GM19372 (cell line): ENCODE measurements around the gene NFE2L2.
"Not testable (repeated sequence)": the region's sequence is repeated elsewhere in the genome, so short reads cannot be mapped to it uniquely, and the experiment has no call there.

Experiments used
- ATAC-seq: cut with Tn5 transposase; IDR thresholded peaks from one replicate; pipeline ENCODE4 v1.9.1; 2021; ENCODE audit warnings: mild to moderate bottlenecking, low read depth, moderate library complexity; ENCODE audit not compliant: unreplicated experiment

The NFE2L2 gene

GRCh38 chr2:177258059-177258458 is 6.5 kb downstream of the NFE2L2 start:
- ATAC-seq = no peak

GRCh38 chr2:177257471-177257870 is 7.1 kb downstream of the NFE2L2 start:
- ATAC-seq = no peak

DNA sequence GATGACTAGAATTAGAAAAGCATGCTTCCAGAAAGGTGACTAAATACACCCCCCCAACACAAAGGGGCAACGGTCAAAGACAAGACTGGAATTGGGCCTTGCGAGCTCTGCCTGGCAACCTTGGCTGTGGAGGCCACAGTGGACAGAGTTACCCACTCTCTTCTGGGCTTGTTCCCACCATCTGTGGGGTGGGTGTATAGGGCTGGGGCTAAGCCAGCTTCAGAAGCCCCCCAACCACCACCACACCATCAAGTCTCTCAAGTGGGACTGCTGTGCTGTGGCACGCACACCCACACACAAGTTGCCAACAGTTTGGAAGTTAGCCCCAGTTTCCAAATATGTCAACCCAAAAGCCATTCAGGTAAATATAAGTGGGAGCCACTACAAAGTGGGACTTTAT is 7.8 kb downstream of the NFE2L2 start:
- no peak for ATAC-seq

GRCh38 chr2:177256026-177256425 is 8.5 kb downstream of the NFE2L2 start:
- ATAC-seq = no peak

- no peak for ATAC-seq
These were observed 9.3 kb downstream of the NFE2L2 start for GRCh38 chr2:177255227-177255601.

DNA sequence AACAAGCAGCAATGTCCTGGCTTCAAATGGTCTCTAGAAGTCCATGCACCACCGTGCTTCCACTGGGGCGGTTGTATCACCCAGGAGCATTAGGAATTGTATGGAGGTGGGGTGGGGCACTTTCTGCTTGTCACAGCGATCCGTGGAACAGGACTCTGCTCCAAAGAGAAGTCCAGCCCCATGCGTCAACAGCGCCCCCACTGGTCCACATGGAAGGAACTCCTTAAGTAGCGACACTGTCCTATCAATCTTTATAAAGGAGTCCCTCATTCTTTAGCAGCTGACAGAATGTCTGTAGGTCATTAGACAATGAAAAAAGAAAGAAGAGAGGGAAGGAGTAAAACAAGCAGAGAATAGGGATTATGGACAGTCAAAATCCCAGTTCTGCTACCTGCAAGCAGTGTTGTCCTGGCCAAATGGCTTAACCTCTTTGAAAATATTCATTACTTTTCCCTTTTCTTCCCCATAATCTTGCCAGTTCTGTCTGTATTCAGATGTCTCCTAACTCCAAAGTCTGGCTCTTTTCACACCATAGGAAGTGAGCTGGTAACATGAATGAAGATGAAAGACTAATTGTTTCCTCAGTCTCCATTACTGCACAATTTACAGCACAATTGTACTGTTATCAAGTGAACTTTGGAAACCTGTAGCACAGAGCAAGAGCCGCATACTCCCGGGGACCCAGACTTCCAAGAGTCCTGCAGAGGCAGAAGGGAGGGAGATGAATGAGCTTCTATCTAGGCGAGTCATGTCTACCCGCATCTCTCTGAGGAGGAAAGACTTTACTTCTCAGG is 9.9 kb downstream of the NFE2L2 start:
- ATAC-seq = no peak

GRCh38 chr2:177253704-177254103 is 10.8 kb downstream of the NFE2L2 start:
- no peak for ATAC-seq

- ATAC-seq = no peak
These were observed 11.6 kb downstream of the NFE2L2 start for GRCh38 chr2:177252808-177253531.

DNA sequence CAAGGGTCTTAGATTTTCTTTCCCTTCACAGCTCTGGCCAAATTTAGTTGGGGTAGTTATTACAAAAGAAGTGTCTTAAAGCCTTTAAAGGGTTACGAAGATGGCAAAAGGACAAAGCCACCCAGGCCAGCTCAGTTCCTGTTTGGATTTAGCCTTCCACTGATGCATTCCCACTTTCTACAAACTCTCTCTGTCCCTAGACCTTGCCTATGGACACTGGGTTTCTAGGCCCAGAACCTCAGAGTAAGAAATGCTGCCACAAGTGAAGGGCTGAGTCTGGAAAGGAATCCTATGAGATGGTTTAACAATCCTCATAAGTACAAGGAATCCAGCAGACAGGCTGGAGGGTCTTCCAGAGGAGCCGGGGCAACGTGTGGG is 13.4 kb downstream of the NFE2L2 start:
- ATAC-seq = no peak

GRCh38 chr2:177250461-177250860 is 14.1 kb downstream of the NFE2L2 start:
- ATAC-seq = no peak

DNA sequence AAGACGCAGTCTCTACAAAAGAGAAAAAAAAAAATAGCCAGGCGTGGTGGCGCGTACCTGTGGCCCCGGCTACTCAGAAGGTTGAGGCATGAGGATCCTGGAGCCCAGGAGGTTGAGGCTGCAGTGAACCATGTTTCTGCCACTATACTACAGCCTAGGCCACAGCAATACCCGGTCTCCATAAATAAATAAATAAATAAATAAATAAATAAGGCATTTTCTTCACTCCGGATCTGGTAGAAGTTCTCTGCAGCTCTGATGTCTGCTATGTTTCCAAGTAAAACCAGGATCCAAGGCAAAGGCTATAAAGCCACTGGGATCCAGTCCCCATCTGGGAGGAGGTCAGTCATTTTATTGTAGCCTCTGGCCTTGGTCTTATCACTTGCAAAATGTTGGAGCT is 15.5 kb downstream of the NFE2L2 start:
- no peak for ATAC-seq

GRCh38 chr2:177247693-177248262 is 16.7 kb downstream of the NFE2L2 start:
- ATAC-seq = no peak

GRCh38 chr2:177246523-177247030 is 17.9 kb downstream of the NFE2L2 start:
- not testable (repeated sequence) for ATAC-seq

- no peak for ATAC-seq
These were observed 18.5 kb downstream of the NFE2L2 start for GRCh38 chr2:177246000-177246399.

GRCh38 chr2:177245010-177245422 is 19.5 kb downstream of the NFE2L2 start:
- no peak for ATAC-seq

- ATAC-seq = no peak
These were observed 20.2 kb downstream of the NFE2L2 start for GRCh38 chr2:177244244-177244771.

DNA sequence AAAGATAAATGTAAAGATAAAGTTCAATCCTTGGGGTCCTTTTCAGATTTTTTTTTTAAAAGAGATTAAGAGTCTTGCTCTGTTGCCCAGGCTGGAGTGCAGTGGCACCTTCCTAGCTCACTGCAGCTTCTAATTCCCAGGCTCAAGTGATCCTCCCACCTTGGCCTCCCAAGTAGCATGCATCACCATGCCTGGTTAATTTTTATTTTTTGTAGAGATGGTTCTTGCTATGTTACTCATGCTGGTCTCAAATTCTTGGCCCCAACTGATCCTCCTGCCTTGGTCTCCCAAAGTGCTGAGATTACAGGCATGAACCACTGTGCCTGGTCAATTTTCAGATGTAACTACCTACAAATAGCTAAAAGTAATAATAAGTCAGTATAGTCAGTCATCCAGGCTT is 21.1 kb downstream of the NFE2L2 start:
- no peak for ATAC-seq

GRCh38 chr2:177243073-177243472 is 21.5 kb downstream of the NFE2L2 start:
- ATAC-seq = no peak

- no peak for ATAC-seq
These were observed 22.2 kb downstream of the NFE2L2 start for GRCh38 chr2:177242121-177242987.

DNA sequence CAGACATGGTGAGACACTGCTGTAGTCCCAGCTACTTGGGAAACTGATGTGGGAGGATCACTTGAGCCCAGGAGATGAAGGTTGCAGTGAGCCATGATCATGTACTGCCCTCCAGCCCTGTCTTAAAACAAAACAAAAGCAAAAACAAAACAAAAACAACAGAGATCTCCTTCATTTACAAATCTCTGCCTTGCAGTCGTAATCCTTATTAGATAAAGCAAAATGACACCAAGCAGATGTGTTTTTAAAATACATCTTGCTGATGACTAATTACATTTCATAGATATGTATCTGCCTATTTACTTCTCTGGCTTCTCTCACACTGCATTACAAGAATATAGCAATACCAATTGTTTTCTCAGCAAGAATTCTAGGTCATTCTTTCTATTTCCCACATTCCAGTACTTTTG is 22.8 kb downstream of the NFE2L2 start:
- ATAC-seq = no peak
